Activated T-cell treated with anti-CD3 and anti-CD28 coated beads for 4 hours (primary cell): ENCODE data around the gene YDJC.
"Not testable (repeated sequence)": the region's sequence is repeated elsewhere in the genome, so short reads cannot be mapped to it uniquely, and the experiment has no call there.

ENCODE experiments used
- DNase-seq: peaks from one replicate; pipeline ENCODE4 v3.0.0-alpha.2; 2020

YDJC gene

GRCh38 chr22:21651521-21652009, 21.7 kb upstream of the YDJC start:
- DNase-seq: no peak

GRCh38 chr22:21650823-21651520, 21.1 kb upstream of the YDJC start:
- no peak for DNase-seq

GRCh38 chr22:21650280-21650679, 20.5 kb upstream of the YDJC start:
- DNase-seq: no peak

- DNase-seq: peak; percentile 71
Observed at GRCh38 chr22:21646608-21647590, 17.1 kb upstream of the YDJC start.

- DNase-seq: not testable (repeated sequence)
Observed at GRCh38 chr22:21645513-21645912, 15.7 kb upstream of the YDJC start.

GRCh38 chr22:21643533-21644357, 13.9 kb upstream of the YDJC start:
- DNase-seq: no peak

- peak; percentile 56 for DNase-seq
Observed at GRCh38 chr22:21642584-21643448, 13.0 kb upstream of the YDJC start.

- DNase-seq: peak; percentile 96
Observed at GRCh38 chr22:21641789-21642583, 12.2 kb upstream of the YDJC start, which contains the start of gene SDF2L1. TSS of gene SDF2L1 (plus strand) at chr22:21642302. CDS start at chr22:21642337, 35 bp downstream.

GRCh38 chr22:21641417-21641788, 11.6 kb upstream of the YDJC start:
- DNase-seq: no peak

GRCh38 chr22:21640810-21641209, 11.0 kb upstream of the YDJC start:
- no peak for DNase-seq

GRCh38 chr22:21639359-21639758, 9.5 kb upstream of the YDJC start:
- DNase-seq: no peak

- DNase-seq: not testable (repeated sequence)
Observed at GRCh38 chr22:21637450-21637849, 7.6 kb upstream of the YDJC start.

- no peak for DNase-seq
Observed at GRCh38 chr22:21636629-21637218, 6.9 kb upstream of the YDJC start.

GRCh38 chr22:21635771-21636510, 6.1 kb upstream of the YDJC start:
- DNase-seq: no peak

- no peak for DNase-seq
Observed at GRCh38 chr22:21634844-21635243, 5.0 kb upstream of the YDJC start.

- DNase-seq: no peak
Observed at GRCh38 chr22:21634081-21634480, 4.3 kb upstream of the YDJC start.

- DNase-seq: no peak
Observed at GRCh38 chr22:21633481-21633880, 3.7 kb upstream of the YDJC start.

- DNase-seq: no peak
Observed at GRCh38 chr22:21632931-21633330, 3.1 kb upstream of the YDJC start.

- peak; percentile 42 for DNase-seq
Observed at GRCh38 chr22:21632237-21632895, 2.5 kb upstream of the YDJC start, which contains the start of gene CCDC116. TSS of gene CCDC116 (plus strand) at chr22:21632760. CDS start at chr22:21633182, 422 bp downstream.
